ENCODE data around the gene TNFAIP6. TPM values are rescaled to one million over a fixed set of nuclear protein-coding genes. Genes with fewer than 3 reads are reported as not detected.

The TNFAIP6 gene
- total RNA-seq, 1 donor from 2014 or later: 0.40 TPM

DNA sequence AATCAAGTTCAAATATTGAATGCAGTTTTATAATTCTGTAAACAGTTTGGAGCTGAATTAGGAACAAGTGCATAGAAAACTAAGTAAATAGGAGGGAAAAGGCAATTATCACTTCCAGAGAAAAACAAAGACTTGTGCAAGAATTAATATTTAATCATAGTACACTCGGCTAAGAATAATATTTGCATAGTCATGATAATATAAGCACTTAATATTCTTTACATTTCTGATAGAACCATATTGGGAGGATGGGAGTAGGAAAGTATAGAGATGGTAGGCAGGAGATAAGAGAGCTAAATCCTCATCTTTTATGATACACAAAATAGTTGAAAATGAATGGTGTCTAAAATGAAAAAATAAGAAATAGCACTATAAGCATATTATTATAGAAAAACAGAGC is 27.4 kb upstream of the TNFAIP6 start:
- TF ChIP-seq, protein P1, sequence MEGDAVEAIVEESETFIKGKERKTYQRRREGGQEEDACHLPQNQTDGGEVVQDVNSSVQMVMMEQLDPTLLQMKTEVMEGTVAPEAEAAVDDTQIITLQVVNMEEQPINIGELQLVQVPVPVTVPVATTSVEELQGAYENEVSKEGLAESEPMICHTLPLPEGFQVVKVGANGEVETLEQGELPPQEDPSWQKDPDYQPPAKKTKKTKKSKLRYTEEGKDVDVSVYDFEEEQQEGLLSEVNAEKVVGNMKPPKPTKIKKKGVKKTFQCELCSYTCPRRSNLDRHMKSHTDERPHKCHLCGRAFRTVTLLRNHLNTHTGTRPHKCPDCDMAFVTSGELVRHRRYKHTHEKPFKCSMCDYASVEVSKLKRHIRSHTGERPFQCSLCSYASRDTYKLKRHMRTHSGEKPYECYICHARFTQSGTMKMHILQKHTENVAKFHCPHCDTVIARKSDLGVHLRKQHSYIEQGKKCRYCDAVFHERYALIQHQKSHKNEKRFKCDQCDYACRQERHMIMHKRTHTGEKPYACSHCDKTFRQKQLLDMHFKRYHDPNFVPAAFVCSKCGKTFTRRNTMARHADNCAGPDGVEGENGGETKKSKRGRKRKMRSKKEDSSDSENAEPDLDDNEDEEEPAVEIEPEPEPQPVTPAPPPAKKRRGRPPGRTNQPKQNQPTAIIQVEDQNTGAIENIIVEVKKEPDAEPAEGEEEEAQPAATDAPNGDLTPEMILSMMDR (conservative IDR thresholded peaks at IDR 0.05): no peak
- Mint-ChIP-seq H3K9me3 (peaks cover 4% of the 10 kb centered on the region), H3K36me3 (ENCODE audit: low read depth) (no peaks in the 10 kb centered on the region), H3K4me1 (peaks cover 4% of the 10 kb centered on the region), H3K27ac (ENCODE audit: unreplicated experiment) (no peak overlapping the region), H3K4me3 (no peak overlapping the region), H3K27me3 (ENCODE audit: low read depth) (no peaks in the 10 kb centered on the region)
- DNase-seq (ENCODE audit: low read depth, low spot score): no peak

DNA sequence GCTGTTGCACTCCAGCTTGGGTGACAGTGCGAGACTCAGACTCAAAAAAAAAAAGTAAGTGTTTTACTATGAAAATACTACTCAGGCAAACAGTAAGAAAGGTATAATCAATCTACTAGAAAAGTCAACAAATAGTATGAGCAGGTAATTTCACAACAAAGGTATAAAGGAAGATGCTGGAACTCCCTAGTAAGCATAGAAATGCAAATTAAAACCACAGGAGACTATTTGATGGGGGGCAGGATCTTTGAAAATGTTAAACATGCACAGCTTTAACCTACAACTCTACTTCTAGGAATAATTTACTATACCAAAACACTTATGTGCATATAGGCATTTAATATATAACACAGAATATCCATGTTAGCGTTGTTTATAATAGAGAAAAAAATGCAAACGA is 24.3 kb upstream of the TNFAIP6 start:
- H3K4me3 Mint-ChIP-seq: no peak overlapping the region
- TF ChIP-seq, protein P1 (conservative IDR thresholded peaks at IDR 0.05): no peak
- H3K36me3 Mint-ChIP-seq (ENCODE audit: low read depth): no peaks in the 10 kb centered on the region
- H3K4me1 Mint-ChIP-seq: peaks cover 4% of the 10 kb centered on the region
- peaks cover 4% of the 10 kb centered on the region for H3K9me3 Mint-ChIP-seq
- no peak for DNase-seq (ENCODE audit: low read depth, low spot score)
- H3K27me3 Mint-ChIP-seq (ENCODE audit: low read depth): no peaks in the 10 kb centered on the region
- no peak overlapping the region for H3K27ac Mint-ChIP-seq (ENCODE audit: unreplicated experiment)

DNA sequence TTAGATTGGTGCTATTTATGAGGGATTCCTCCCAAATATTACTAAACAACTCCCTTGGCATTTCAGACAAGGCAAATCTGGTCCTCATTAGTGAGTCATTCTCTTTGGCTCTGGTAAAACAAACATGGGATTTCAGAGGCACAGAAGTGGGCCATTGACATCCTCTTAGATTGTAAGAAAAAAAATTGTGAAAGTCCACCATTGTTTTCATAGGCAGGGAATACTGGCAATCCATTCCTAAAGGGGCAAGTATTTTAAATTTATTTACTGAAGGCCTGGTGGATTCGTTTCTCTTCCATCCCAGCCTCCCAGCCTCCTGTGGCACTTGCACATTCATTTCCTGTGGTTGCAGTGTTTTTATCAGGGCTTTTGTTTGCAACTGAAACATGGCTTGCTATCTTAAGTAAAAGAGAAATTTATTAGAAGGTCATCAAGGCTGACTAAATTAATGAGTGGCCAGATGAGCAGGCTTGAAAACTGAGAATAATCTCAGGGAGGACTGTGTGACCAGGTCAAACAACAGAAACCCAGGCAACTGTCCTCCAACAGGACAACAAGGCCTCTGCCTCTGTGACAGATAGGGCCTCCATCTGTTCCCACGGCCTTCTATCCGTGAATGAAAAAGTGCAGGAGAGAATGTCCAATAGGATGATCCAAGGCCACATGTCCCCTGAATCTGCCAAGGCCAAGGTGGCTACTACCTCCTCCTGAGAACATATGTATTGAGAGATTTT is 23.1 kb upstream of the TNFAIP6 start:
- peaks cover 7% of the 10 kb centered on the region for H3K4me1 Mint-ChIP-seq
- no peaks in the 10 kb centered on the region for H3K27me3 Mint-ChIP-seq (ENCODE audit: low read depth)
- TF ChIP-seq, protein P1 (conservative IDR thresholded peaks at IDR 0.05): no peak
- no peak overlapping the region for H3K4me3 Mint-ChIP-seq
- no peaks in the 10 kb centered on the region for H3K36me3 Mint-ChIP-seq (ENCODE audit: low read depth)
- peaks cover 4% of the 10 kb centered on the region for H3K9me3 Mint-ChIP-seq
- no peak for DNase-seq (ENCODE audit: low read depth, low spot score)
- no peak overlapping the region for H3K27ac Mint-ChIP-seq (ENCODE audit: unreplicated experiment)

DNA sequence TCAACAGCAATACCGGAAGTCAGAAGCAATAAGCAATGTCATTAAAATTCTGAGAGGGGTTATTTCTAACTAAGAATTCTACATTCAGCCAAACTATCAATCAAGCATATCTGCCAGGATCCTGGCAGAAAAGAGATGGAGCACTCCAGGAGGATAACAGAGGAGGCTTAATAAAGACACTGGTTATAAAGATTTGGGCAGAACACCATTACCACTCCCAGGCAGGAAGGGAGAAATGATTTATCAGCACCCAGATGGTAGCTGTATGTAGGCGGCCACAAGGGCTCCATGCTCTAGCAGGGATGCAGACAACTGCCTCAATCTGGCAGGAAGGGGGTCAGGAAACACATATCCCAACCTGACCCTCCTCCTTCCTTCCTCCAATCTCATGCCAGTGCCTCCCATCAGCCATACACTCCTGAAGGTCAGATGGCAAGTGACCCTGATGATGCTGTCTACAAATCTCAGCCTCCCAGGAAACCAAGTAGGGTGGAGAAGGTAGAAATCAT is 20.5 kb upstream of the TNFAIP6 start:
- Mint-ChIP-seq H3K27me3 (ENCODE audit: low read depth) (no peaks in the 10 kb centered on the region), H3K4me1 (peaks cover 10% of the 10 kb centered on the region), H3K27ac (ENCODE audit: unreplicated experiment) (no peak overlapping the region), H3K9me3 (peaks cover 8% of the 10 kb centered on the region), H3K4me3 (no peak overlapping the region), H3K36me3 (ENCODE audit: low read depth) (no peaks in the 10 kb centered on the region)
- DNase-seq (ENCODE audit: low read depth, low spot score): no peak
- TF ChIP-seq, protein P1 (conservative IDR thresholded peaks at IDR 0.05): no peak

DNA sequence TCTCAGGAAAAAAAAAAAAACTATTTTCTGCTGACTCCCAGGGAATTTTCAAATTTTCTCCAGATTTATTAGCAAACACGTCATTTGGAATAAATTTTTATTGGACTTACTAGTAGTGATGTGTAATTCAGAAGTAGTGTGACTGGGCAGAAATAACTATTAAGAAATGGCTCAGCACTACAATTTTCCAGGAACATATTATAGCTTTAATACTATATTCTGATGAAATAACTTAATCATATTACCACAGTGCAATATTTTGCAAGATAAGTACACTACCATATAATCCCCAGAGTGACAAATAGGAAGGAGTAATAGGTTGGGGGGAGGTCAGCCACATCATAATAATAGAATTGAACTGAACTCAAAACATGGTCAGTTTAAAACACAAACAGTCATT is 19.7 kb upstream of the TNFAIP6 start:
- H3K27me3 Mint-ChIP-seq (ENCODE audit: low read depth): no peaks in the 10 kb centered on the region
- no peak overlapping the region for H3K27ac Mint-ChIP-seq (ENCODE audit: unreplicated experiment)
- no peaks in the 10 kb centered on the region for H3K36me3 Mint-ChIP-seq (ENCODE audit: low read depth)
- DNase-seq (ENCODE audit: low read depth, low spot score): no peak
- no peak overlapping the region for H3K4me3 Mint-ChIP-seq
- TF ChIP-seq, protein P1 (conservative IDR thresholded peaks at IDR 0.05): no peak
- peaks cover 8% of the 10 kb centered on the region for H3K9me3 Mint-ChIP-seq
- H3K4me1 Mint-ChIP-seq: peaks cover 10% of the 10 kb centered on the region

All from neural crest cell (in vitro differentiated cells).